NCI-H146 (cell line): Measurements from ENCODE around the gene LTO1.

Source experiments
- DNase-seq: peaks from one replicate; lab custom pipeline; 2025; lab: John Stamatoyannopoulos, UW

Gene LTO1

GRCh38 chr11:69657911-69658625 lies 17.1 kb downstream of the LTO1 start:
- DNase-seq: no peak

- no peak for DNase-seq
Measured at GRCh38 chr11:69657456-69657910, 17.7 kb downstream of the LTO1 start.

- DNase-seq: no peak
Measured at GRCh38 chr11:69656536-69657455, 18.4 kb downstream of the LTO1 start.

- no peak for DNase-seq
Measured at GRCh38 chr11:69655479-69656428, 19.4 kb downstream of the LTO1 start.

- DNase-seq: peak; percentile 44
Measured at GRCh38 chr11:69654660-69655478, 20.3 kb downstream of the LTO1 start.

GRCh38 chr11:69654001-69654659 lies 21.0 kb downstream of the LTO1 start:
- no peak for DNase-seq

- DNase-seq: no peak
Measured at GRCh38 chr11:69653406-69653960, 21.7 kb downstream of the LTO1 start.

GRCh38 chr11:69652999-69653398 lies 22.2 kb downstream of the LTO1 start:
- DNase-seq: no peak

- no peak for DNase-seq
Measured at GRCh38 chr11:69651834-69652620, 23.1 kb downstream of the LTO1 start.

- no peak for DNase-seq
Measured at GRCh38 chr11:69650832-69651344, 24.3 kb downstream of the LTO1 start.

- DNase-seq: no peak
Measured at GRCh38 chr11:69650081-69650831, 24.9 kb downstream of the LTO1 start.

- no peak for DNase-seq
Measured at GRCh38 chr11:69649576-69649900, 25.6 kb downstream of the LTO1 start.

- no peak for DNase-seq
Measured at GRCh38 chr11:69648679-69649575, 26.2 kb downstream of the LTO1 start.

GRCh38 chr11:69647761-69648497 lies 27.2 kb downstream of the LTO1 start:
- no peak for DNase-seq

- no peak for DNase-seq
Measured at GRCh38 chr11:69647390-69647748, 27.8 kb downstream of the LTO1 start.

- DNase-seq: no peak
Measured at GRCh38 chr11:69646493-69647389, 28.4 kb downstream of the LTO1 start.
